ENCODE data around the gene USP54. TPM values are rescaled to one million over a fixed set of nuclear protein-coding genes. Genes with fewer than 3 reads are reported as not detected.
"Not testable (repeated sequence)": the region's sequence is repeated elsewhere in the genome, so short reads cannot be mapped to it uniquely, and the experiment has no call there.

USP54 gene
- total RNA-seq, 4 donors from 2014 or later, result 159 to 315 (median 201) TPM

DNA sequence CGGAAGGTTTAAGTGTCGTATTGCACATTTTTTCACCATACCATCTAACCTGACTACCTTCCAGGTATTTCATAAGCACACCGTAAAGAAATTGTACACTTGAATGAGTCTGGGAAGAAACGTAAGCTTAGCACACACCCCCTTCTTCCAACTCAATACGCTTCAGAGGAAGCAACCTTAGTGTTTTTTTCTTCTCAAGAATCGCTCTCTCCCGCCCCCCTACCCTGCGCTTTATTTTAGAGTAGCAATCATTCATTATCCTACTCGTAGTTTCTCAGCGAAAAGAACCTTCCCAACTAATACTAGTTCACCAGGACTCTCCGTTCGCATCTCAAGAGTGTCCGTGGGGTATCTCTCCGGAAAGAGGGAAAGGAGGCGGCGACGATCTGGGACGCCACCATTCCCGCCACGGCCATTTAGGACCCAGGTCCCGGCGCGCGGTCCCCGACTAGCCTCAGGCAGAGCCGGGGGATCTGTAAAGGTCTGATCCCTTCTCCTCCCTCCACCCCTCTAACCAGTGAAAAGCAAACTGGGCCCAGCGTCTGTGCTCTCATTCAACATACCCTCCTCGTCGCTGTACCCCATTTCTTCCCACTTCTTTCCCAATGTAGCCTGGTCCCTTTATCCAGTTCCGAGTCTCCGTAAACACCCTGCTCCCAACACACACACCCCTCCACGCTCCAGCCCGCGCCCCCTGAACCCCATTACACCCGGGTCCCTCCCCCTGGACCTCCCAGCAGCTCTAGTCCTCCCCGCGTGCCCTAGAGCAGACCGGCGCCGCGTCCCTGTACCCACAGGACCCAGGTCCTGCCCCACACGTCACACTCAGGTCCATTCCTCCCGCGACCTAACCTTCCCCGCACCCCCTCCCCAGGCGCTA is 34.1 kb upstream of the USP54 start:
- peak in 1 of 2 donors; percentile 23 for TF ChIP-seq POLR2A (IDR thresholded peaks at IDR 0.05)
- TF ChIP-seq, protein P1, sequence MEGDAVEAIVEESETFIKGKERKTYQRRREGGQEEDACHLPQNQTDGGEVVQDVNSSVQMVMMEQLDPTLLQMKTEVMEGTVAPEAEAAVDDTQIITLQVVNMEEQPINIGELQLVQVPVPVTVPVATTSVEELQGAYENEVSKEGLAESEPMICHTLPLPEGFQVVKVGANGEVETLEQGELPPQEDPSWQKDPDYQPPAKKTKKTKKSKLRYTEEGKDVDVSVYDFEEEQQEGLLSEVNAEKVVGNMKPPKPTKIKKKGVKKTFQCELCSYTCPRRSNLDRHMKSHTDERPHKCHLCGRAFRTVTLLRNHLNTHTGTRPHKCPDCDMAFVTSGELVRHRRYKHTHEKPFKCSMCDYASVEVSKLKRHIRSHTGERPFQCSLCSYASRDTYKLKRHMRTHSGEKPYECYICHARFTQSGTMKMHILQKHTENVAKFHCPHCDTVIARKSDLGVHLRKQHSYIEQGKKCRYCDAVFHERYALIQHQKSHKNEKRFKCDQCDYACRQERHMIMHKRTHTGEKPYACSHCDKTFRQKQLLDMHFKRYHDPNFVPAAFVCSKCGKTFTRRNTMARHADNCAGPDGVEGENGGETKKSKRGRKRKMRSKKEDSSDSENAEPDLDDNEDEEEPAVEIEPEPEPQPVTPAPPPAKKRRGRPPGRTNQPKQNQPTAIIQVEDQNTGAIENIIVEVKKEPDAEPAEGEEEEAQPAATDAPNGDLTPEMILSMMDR (IDR thresholded peaks at IDR 0.05), result no peak
- Histone ChIP-seq H3K27me3 (no peaks in the 10 kb centered on the region), H3K36me3 (no peaks in the 10 kb centered on the region), H3K27ac (peak overlapping the region; percentile 46 to 87 (median 69)), H3K4me3 (replicated peaks in 1 of 3) (peak overlapping the region; percentile 51 to 86 (median 84)), H3K9me3 (no peaks in the 10 kb centered on the region), H3K4me1 (peaks cover 3 to 22% of the 10 kb centered on the region in 2 donors)
- 1% methylated on average over 44 to 45 of the region's 46 CpGs for WGBS, 2 donors
- intact Hi-C loops (cut with DNase I), result loop anchor here (5.0 kb wide), 1 partner anchor 53 kb away; no protein-coding TSS in a partner anchor
- DNase-seq, result peak; percentile 19 to 37

DNA sequence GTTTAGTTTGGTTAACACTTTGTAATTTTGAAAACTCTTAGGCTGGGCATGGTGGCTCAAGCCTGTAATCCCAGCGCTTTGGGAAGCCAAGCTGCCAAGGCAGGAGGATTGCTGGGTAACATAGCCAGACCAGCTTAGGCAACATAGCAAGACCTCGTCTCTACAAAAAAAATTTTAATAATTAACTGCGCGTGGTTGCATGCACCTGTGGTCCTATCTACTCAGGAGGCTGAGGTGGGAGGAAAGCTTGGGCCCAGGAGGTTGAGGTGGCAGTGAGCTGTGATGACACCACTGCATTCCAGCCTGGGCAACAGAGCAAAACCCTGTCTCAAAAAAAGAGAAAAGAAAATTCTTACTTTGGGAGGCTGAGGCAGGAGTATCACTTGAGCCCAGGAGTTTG is 31.9 kb upstream of the USP54 start:
- Histone ChIP-seq H3K4me3 (replicated peaks in 1 of 3) (no peak overlapping the region), H3K27me3 (no peaks in the 10 kb centered on the region), H3K27ac (no peak overlapping the region), H3K9me3 (no peaks in the 10 kb centered on the region), H3K4me1 (peaks cover 3 to 22% of the 10 kb centered on the region in 2 donors), H3K36me3 (no peaks in the 10 kb centered on the region)
- intact Hi-C loops (cut with DNase I), result no loop called here
- DNase-seq, result no peak
- TF ChIP-seq, protein P1 (IDR thresholded peaks at IDR 0.05), result no peak
- no peak for TF ChIP-seq POLR2A (IDR thresholded peaks at IDR 0.05)
- WGBS, 2 donors, result 92 to 96% methylated on average over 4 of the region's 4 CpGs

DNA sequence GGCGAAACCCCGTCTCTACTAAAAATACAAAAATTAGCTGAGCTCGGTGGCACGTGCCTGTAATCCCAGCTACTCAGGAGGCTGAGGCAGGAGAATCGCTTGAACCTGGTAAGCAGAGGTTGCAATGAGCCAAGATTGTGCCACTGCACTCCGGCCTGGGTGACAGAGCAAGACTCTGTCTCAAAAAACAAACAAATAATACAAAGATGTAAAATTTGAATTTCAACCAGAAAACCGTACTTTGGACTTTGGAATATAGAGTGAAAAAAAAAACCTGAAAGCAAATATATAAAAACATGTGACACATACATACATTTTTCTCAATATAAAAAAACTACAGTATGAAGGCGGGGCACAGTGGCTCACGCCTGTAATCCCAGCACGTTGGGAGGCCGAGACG is 29.8 kb upstream of the USP54 start:
- 96 to 99% methylated on average over 12 of the region's 12 CpGs for WGBS, 2 donors
- H3K4me1 ChIP-seq, result peaks cover 3 to 18% of the 10 kb centered on the region in 2 donors
- DNase-seq; intact Hi-C loops (cut with DNase I); H3K9me3 ChIP-seq; H3K27ac ChIP-seq; H3K36me3 ChIP-seq; H3K4me3 ChIP-seq (replicated peaks in 1 of 3); H3K27me3 ChIP-seq: not testable (repeated sequence)

DNA sequence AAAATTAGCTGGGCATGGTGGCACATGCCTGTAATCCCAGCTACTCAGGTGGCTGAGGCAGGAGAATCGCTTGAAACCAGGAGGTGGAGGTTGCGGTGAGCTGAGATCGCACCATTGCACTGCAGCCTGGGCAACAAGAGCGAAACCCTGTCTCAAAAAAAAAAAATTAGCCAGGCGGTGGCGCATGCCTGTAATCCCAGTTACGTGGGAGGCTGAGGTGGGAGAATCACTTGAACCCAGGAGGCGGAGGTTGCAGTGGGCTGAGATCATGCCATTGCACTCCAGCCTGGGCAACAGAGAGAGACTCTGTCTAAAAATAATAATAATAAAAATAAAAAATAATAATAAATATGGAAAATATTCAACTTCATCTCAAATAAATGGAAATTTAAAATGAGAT is 26.0 kb upstream of the USP54 start:
- DNase-seq; H3K36me3 ChIP-seq; H3K27ac ChIP-seq; intact Hi-C loops (cut with DNase I); H3K9me3 ChIP-seq; H3K27me3 ChIP-seq; H3K4me1 ChIP-seq; H3K4me3 ChIP-seq (replicated peaks in 1 of 3): not testable (repeated sequence)
- WGBS, 2 donors, result 94 to 96% methylated on average over 8 of the region's 8 CpGs

DNA sequence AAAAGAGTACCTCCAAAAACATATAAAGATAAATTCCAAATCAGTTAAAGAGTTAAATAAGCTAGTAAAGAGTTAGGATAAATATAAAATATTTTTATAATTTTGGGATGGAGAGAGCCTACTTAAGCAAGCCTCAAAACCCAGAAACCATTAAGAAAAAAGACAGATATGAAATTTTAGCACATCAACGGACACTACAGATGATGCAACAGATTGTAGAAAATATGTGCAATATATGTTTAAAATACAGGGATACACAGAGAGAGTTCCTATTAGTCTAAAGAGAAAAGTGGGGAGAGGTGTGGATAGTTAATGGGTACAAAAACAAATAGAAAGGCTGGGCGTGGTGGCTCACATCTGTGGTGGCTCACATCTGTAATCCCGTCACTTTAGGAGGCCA is 23.6 kb upstream of the USP54 start:
- Histone ChIP-seq H3K4me3 (replicated peaks in 1 of 3) (no peak overlapping the region), H3K27ac (no peak overlapping the region), H3K4me1 (peaks cover 0 to 5% of the 10 kb centered on the region in 2 donors), H3K27me3 (no peaks in the 10 kb centered on the region), H3K36me3 (no peaks in the 10 kb centered on the region), H3K9me3 (no peaks in the 10 kb centered on the region)
- no peak for DNase-seq
- 96 to 98% methylated on average over 3 of the region's 3 CpGs for WGBS, 2 donors
- TF ChIP-seq, protein P1 (IDR thresholded peaks at IDR 0.05), result no peak
- TF ChIP-seq POLR2A (IDR thresholded peaks at IDR 0.05), result no peak
- intact Hi-C loops (cut with DNase I), result no loop called here

DNA sequence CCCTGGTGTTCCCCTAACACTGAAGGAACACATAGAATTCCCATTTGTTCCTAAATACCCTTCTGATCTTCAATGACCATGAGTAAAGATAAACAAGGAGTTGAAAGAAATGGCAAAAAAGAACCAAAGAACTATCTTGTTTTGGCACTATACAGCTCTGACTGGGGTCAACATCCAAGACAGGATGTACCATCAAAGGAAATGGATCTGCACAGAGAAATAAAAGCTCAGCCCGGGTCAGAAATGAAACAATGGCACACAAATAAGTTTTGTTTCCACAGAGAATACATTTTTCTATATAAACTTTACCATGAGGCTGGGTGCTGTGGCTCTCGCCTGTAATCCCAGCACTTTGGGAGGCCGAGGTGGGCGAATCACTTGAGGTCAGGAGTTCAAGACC is 18.0 kb upstream of the USP54 start:
- intact Hi-C loops (cut with DNase I), result no loop called here
- TF ChIP-seq POLR2A (IDR thresholded peaks at IDR 0.05), result no peak
- TF ChIP-seq, protein P1 (IDR thresholded peaks at IDR 0.05), result no peak
- WGBS, 2 donors, result 84 to 94% methylated on average over 4 of the region's 4 CpGs

More for the DNA sequence above, 18.0 kb upstream of the USP54 start:
- Histone ChIP-seq H3K27me3 (no peaks in the 10 kb centered on the region), H3K36me3 (no peaks in the 10 kb centered on the region), H3K4me1 (no peaks in the 10 kb centered on the region), H3K9me3 (no peaks in the 10 kb centered on the region), H3K27ac (no peak overlapping the region), H3K4me3 (replicated peaks in 1 of 3) (no peak overlapping the region)
- DNase-seq, result no peak

All from thyroid gland (tissue), 4 donors.